ENCODE measurements around the gene USP43. TPM values are rescaled to one million over a fixed set of nuclear protein-coding genes. Genes with fewer than 3 reads are reported as not detected.

USP43 gene
- total and polyA plus RNA-seq, 2 donors (not counting 1 experiment from before 2014, with no cell fraction given): 0.16 to 0.30 TPM

- no peak overlapping the region for H2AFZ ChIP-seq (ENCODE audit: insufficient read depth, low read depth, low read length, poor library complexity, severe bottlenecking)
- intact Hi-C loops (cut with micrococcal nuclease): no loop called here
- no peak overlapping the region for H3K4me3 Mint-ChIP-seq
- no peak overlapping the region for H3K9ac ChIP-seq (ENCODE audit: low read length)
- H3K4me1 ChIP-seq (ENCODE audit: control insufficient read depth in 2 of 2, insufficient read depth in 2 of 2, low read length in 2 of 2): no peaks in the 10 kb centered on the region
- H3K27ac Mint-ChIP-seq: no peak overlapping the region
- TF ChIP-seq EZH2 (IDR thresholded peaks at IDR 0.05; ENCODE audit: borderline replicate concordance, insufficient read depth, low read depth, low read length, poor library complexity, severe bottlenecking): no peak
- TF ChIP-seq CTCF (IDR thresholded peaks at IDR 0.05): no peak
- H3K27ac ChIP-seq (ENCODE audit: low read length in 2 of 2): no peak overlapping the region
- no peaks in the 10 kb centered on the region for H3K9me3 ChIP-seq (ENCODE audit: control extremely low read depth in 1 of 3, control insufficient read depth in 2 of 3, insufficient read depth in 1 of 3, low read length in 2 of 3)
- no peaks in the 10 kb centered on the region for H4K20me1 ChIP-seq (ENCODE audit: control insufficient read depth, insufficient read depth, low read length, poor library complexity, severe bottlenecking)
- H3K4me2 ChIP-seq (replicated peaks; ENCODE audit: low read depth, low read length, poor library complexity, severe bottlenecking): no peak overlapping the region
- H3K9me3 Mint-ChIP-seq (ENCODE audit: insufficient read depth): no peaks in the 10 kb centered on the region
- ATAC-seq (ENCODE audit: low read depth): no peak
- POLR2A ChIA-PET: no interaction called here
- CTCF ChIA-PET: no interaction called here
- 98% methylated on average over 5 of the region's 6 CpGs for WGBS (ENCODE audit: insufficient coverage)
- no peaks in the 10 kb centered on the region for H3K36me3 ChIP-seq (replicated peaks in 1 of 2; ENCODE audit: control extremely low read depth in 1 of 2, control insufficient read depth in 1 of 2, extremely low read depth in 1 of 2, insufficient read depth in 2 of 2, low read length in 1 of 2)
- no peaks in the 10 kb centered on the region for H3K27me3 ChIP-seq (replicated peaks in 1 of 4; ENCODE audit: control extremely low read depth in 1 of 4, control insufficient read depth in 3 of 4, insufficient read depth in 4 of 4, low read length in 3 of 4)
- H3K4me3 ChIP-seq (ENCODE audit: control extremely low read depth in 1 of 5, extremely low read depth in 1 of 5, insufficient read depth in 1 of 5, low read depth in 2 of 5, low read length in 4 of 5): no peak overlapping the region
- no peaks in the 10 kb centered on the region for H3K79me2 ChIP-seq (ENCODE audit: control insufficient read depth, insufficient read depth, low read length)
- no peaks in the 10 kb centered on the region for H3K4me1 Mint-ChIP-seq
- peaks cover 10% of the 10 kb centered on the region for H3K27me3 Mint-ChIP-seq
- DNase-seq: no peak
Measured at GRCh38 chr17:9669551-9670008, 24.3 kb downstream of the USP43 start.

DNA sequence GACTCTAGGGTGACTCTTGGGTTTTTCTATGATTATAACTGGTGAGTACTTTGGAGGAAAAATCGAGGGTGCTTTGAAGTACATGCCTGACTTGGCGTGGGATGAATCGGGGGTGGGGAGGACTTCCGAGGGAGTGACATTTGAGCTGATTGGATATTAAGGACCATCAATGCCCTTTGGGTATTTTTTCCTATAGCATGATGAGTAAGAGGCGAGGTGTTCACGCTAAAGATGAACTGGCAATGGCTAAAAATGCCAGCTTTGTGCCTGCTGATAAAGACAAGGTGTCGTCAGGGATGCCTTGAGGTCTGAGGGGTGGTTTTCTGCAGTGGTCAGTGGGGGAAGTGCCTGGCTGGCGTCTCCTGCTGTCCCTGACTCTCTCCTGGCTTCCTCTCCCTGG is 25.3 kb downstream of the USP43 start:
- Histone ChIP-seq H3K27ac (ENCODE audit: low read length in 2 of 2) (no peak overlapping the region), H3K4me2 (replicated peaks; ENCODE audit: low read depth, low read length, poor library complexity, severe bottlenecking) (no peak overlapping the region), H3K27me3 (replicated peaks in 1 of 4; ENCODE audit: control extremely low read depth in 1 of 4, control insufficient read depth in 3 of 4, insufficient read depth in 4 of 4, low read length in 3 of 4) (no peaks in the 10 kb centered on the region), H3K79me2 (ENCODE audit: control insufficient read depth, insufficient read depth, low read length) (no peaks in the 10 kb centered on the region), H3K9me3 (ENCODE audit: control extremely low read depth in 1 of 3, control insufficient read depth in 2 of 3, insufficient read depth in 1 of 3, low read length in 2 of 3) (no peaks in the 10 kb centered on the region), H3K4me1 (ENCODE audit: control insufficient read depth in 2 of 2, insufficient read depth in 2 of 2, low read length in 2 of 2) (no peaks in the 10 kb centered on the region), H3K36me3 (replicated peaks in 1 of 2; ENCODE audit: control extremely low read depth in 1 of 2, control insufficient read depth in 1 of 2, extremely low read depth in 1 of 2, insufficient read depth in 2 of 2, low read length in 1 of 2) (no peaks in the 10 kb centered on the region), H2AFZ (ENCODE audit: insufficient read depth, low read depth, low read length, poor library complexity, severe bottlenecking) (no peak overlapping the region), H4K20me1 (ENCODE audit: control insufficient read depth, insufficient read depth, low read length, poor library complexity, severe bottlenecking) (no peaks in the 10 kb centered on the region), H3K4me3 (ENCODE audit: control extremely low read depth in 1 of 5, extremely low read depth in 1 of 5, insufficient read depth in 1 of 5, low read depth in 2 of 5, low read length in 4 of 5) (no peak overlapping the region), H3K9ac (ENCODE audit: low read length) (no peak overlapping the region)
- 87% methylated on average over 8 of the region's 8 CpGs for WGBS (ENCODE audit: insufficient coverage)
- ChIA-PET CTCF (no interaction called here), POLR2A (no interaction called here)
- ATAC-seq (ENCODE audit: low read depth): no peak
- intact Hi-C loops (cut with micrococcal nuclease): no loop called here
- Mint-ChIP-seq H3K27me3 (peaks cover 10% of the 10 kb centered on the region), H3K27ac (no peak overlapping the region), H3K4me1 (no peaks in the 10 kb centered on the region), H3K4me3 (no peak overlapping the region), H3K9me3 (ENCODE audit: insufficient read depth) (no peaks in the 10 kb centered on the region)
- DNase-seq: no peak
- TF ChIP-seq EZH2 (IDR thresholded peaks at IDR 0.05; ENCODE audit: borderline replicate concordance, insufficient read depth, low read depth, low read length, poor library complexity, severe bottlenecking) (no peak), CTCF (IDR thresholded peaks at IDR 0.05) (no peak)
